ENCODE data around the gene UAP1.

The UAP1 gene

DNA sequence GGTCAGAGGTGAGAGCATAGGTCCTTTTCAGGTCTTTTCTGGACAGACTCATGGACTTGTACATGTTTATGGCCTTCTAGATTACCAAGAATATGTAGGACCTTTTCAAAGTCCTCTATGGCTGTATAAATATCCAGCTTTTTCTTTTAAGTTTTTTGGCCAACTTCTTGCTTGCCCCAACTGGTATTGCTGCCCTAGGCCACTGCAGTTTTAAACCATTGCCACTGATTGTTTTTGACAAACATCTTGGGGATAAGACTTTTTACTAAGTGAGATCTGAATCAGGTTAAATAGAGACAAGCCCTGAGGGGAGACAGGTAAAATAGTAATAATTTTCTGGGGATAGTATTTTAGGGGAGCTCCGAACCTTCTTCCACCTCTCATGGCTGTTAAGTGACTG, 56.0 kb downstream of the UAP1 start:
- no peak for DNase-seq

DNA sequence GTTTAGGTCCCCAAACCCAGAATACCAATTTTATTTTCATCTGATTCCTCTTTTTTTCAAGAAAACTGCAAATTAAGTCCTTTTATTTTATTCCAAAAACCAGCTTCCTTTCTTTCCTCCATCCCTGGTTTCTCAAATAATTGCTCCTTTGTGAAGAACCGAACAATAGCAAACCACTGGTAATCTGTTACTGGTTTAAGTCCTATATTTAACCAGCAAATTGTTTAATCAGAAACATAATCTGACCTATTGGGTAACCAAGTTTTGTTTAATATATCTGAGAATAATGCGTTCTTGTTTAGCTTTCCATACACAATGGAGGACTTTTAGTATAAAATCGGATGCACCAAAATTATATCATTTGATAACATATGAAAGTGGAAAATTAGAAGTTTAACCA, 57.6 kb downstream of the UAP1 start:
- DNase-seq, result no peak

DNA sequence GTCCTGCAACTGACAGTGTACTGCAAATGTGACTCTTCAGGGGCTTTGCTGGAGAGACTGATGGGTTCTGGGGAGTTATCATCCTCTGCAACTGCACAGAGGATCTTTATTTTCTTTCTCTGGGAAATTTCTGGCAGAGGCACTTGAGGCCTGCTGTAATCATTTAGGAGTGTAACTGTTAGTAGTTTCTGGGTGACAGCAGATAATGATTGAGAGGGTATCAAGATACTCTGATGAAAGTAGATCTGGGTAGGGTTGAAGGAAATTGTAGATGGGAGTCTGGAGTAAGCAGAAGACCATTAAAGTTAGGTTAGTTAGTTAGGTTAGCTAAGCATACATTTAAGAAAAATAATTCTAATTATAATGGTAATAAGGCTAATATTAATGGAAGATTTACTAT, 59.7 kb downstream of the UAP1 start:
- DNase-seq, result no peak

DNA sequence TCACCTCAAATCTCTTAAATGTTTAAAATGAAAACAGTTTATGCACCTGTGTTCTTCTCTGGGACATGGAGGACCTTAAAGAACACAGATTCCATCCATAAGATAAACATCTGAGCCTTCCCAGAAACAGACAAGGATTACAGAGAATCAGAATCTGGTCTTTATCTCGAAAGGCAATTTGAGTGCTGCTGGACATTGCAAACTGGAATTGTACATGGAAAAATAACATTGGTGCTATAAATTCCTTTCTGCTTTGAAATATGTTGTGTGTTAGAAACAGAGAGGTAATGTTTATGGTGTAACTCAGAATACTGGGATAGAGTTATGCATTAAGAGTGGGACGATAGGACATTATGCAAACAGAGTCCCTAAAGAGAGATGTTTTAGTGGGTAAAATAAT, 64.2 kb downstream of the UAP1 start:
- DNase-seq, result no peak

DNA sequence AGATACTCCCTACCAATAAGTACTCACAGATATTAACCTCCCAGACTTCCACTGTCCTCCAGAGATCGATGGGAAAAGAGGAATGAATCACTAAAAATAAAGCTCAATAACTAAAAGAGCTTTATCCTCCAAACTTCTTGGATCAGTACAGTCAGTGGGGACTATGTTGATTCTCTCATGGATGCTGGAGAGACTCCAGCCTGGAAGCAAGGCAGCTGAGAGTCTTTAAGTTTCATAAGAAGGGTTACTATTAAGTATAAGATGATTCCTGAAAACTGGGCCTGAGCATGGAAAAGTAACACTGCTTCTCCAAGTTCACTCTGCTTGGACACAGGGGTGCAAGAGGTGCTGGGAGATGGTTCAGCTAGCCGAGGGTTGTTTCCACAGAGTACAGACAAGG, 64.6 kb downstream of the UAP1 start:
- no peak for DNase-seq

GRCh38 chr1:162626761-162627160, 65.2 kb downstream of the UAP1 start:
- no peak for DNase-seq

DNA sequence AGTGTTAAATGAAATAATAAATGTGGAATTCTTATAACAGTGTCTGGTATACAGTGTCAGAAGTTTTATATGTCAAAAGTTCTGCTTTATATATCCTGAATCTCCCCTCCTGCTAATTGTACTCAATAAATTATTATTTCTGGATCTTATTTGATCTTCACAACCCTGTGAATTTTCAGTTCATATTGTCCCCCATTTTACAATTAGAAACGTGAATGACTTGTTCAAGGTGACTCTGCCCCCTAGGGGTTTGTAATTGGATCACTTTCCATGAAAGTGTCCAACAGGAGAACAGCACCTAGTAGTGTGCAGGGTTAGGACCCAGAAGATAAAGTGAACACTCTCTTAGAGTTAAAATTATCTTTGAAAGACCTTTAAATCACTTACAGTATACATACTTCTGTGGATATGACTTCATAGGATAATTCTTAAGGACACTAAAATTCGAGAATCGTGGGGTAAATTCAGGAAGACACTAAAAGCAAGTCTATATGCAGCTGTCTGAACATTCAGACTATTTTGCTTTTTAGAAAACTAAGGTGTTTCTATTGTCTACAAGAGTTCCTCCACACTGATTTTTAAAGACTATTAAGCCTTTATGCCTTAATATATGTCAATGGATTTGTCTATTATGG, 66.3 kb downstream of the UAP1 start:
- peak; percentile 47 for DNase-seq

- peak; percentile 74 for DNase-seq
Measured at GRCh38 chr1:162629077-162629627, 67.6 kb downstream of the UAP1 start.

DNA sequence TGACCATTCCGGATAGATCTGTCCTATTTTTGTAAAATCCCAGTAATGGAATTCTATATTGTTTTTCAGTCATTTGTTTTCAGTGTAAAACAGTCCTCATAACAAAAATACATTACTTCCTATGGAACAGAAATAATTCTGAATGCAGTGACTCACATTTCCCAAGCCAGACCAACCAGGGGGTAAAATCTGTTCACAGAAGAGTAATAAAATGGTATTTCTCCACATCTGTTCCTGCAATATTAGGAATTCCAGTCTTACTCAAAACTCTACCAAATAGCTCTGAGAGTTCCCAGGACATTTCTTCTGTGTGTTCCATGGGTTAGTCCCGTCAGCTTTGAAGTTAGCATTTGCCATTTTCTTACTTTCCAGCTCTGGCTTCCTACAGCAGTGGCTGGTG, 68.1 kb downstream of the UAP1 start:
- peak; percentile 94 for DNase-seq

DNA sequence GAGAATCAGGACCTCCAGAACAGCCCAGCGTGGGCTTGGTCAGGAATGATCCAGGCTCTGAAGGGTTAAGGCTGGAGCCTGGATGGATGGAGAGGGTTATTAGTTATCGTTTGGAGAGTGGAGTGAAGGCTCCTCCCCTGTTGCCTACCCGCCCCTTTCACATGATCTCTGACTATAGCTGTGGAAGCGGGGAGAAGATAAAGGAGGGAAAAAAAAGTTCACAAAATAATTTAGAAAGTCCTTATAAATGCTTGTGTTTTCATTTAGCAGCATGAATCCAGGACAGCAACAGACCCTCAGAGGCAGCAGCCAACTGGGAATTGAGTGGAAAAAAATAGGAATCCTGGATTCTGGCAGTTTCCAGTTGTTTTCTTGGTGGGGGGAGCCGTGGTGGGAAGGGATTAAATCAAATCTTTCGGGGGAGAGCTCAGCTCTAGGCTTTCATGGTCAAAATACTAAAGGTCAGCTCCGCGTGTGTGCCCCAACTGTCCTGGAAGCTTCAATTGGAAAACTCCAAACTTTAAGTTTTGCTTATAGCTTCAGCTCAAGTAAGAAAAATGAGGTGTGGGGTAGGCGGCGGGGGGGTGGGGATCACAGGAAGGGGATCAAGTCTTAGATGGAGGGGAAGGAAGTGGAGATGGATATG, 70.1 kb downstream of the UAP1 start:
- DNase-seq, result peak; percentile 84

DNA sequence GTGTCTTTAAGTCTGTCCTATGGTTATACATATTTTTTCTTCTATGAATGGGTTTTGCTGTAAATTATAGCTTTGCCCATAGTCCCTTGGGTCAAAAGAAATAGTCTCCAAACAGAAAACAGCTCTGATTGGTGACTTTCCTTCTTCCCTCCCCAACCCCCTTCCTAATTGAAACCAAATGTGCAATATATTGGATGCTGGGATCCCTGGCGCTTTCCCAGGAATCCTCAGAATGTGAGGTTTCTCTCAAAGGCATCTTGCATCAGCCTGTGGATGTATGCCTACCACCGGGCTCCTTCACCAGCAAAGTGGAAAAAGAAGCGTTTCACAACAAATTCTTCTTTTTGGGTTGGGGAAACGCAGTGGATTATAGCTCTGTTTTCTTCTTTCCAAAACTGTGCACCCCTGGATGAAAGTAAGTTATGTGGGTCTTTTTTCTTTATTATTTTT, 70.7 kb downstream of the UAP1 start, which contains the start of gene DDR2:
DDR2 (plus strand) TSS at position 248 of the 450 bp plus-strand sequence. CDS start 86,600 bp downstream, outside the sequence.
- peak; percentile 100 for DNase-seq

- peak; percentile 39 for DNase-seq
Measured at GRCh38 chr1:162632698-162633080, 71.2 kb downstream of the UAP1 start.

DNA sequence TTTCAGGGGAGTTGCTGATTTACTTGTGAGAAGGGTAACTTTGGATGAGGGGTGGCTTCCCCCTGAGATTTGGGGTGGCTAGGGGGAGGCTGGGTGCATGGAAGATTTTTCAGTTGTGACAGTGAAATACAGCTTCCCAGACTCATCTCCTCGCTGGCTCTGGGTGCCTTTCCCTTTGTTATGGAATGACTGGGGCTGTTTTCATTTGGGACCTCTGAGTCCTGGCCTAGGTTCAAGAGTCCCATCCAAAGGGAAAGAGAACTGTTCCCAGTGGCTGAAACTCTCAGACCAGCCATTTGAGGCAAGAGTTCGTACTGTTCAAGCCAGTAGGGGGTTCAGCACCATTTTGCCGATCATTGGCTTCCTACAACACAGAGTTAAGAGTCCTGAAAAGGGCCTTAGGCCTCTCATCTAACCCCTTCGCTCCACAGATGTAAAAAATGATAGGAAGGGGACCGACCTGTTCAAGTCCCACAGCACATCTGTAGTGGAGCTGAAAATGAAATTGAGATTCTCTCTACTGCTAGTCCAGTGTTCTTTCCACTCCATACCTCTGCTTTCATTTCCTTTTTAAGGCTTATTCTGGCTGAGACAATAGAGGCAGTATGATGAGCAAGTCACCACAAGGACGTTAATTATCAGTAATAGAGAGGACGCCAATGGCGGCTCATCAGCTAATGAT, 71.7 kb downstream of the UAP1 start:
- peak; percentile 85 for DNase-seq

DNA sequence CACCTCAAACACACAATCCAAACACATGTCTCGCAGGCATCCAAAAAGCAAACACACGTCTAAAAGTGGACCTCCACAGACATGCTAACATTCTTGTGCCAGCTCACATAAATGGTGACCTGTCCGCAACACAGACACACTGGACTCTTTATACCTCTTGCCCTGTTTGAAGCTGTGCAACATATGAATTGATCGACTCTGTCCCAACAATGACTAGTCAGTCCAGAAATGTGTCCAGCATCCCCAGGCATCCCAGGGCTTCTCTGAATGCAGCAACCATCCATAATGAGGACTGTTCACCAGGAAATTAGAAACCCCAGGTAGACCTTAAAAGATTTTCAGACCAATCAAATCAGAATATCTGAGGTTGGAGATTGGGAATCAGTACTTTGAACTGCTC, 73.9 kb downstream of the UAP1 start:
- no peak for DNase-seq

DNA sequence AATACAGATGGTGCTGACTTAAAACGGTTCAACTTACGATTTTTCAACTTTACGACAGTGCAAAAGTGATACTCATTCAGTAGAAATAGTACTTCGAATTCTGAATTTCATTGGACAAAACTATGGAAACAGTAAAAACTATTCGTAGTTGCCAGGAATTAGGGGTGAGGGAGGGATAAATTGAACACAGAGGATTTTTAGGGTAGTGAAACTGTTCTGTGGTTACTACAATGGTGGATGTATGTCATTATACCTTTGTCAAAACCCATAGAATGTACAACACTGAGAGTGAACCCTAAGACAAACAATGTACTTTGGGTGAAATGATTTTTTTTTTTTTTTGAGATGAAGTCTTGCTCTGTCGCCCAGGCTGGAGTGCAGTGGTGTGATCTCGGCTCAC, 78.2 kb downstream of the UAP1 start:
- DNase-seq, result no peak

DNA sequence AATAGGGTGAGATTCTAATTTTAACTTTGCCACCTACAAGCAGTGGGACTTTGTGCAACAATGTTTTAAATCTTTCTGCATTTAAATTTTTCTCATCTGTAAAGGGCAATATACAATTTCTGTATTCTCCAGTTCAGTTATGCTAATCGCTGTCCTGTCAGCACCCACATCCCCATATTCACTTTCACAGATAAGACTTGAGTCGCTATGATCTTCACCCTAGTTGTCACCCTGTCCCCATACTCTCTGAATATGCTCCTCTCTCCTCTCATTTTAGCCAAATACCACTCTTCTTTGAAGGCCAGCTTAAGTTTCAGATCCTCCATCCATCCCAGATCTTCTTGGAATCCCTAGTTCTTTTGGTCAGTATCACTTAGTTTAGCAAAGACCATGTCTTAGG, 79.6 kb downstream of the UAP1 start:
- DNase-seq, result no peak

DNA sequence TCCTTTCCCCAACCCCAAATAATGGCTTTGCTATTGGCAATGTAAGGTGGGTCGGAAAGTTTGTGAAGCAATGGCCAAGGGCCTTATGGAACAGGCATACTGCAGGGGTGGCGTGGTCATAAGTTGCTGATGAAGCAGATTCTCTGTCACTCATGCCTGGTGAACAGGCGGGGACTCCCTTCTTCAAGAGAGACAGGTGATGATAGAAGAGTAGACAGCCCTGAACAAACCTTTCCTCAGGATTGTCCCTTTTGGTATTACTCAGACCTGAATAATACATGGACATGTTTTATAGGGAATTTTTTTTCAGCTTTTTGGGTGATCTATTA, 83.4 kb downstream of the UAP1 start:
- no peak for DNase-seq

- DNase-seq, result no peak
Measured at GRCh38 chr1:162645666-162646065, 84.1 kb downstream of the UAP1 start.

GRCh38 chr1:162649583-162649982, 88.1 kb downstream of the UAP1 start:
- peak; percentile 48 for DNase-seq

Data from fibroblast of skin of scalp (primary cell).